Activated CD8-positive, alpha-beta memory T cell treated with anti-CD3 and anti-CD28 coated beads for 1 hour (primary cell): ENCODE data around the gene LMOD1.
"Not testable (repeated sequence)": the region's sequence is repeated elsewhere in the genome, so short reads cannot be mapped to it uniquely, and the experiment has no call there.

ENCODE experiments used
- DNase-seq, 2 donors: peaks; one replicate each; pipeline ENCODE4 v3.0.0-alpha.2; 2020; ENCODE audit warnings: low read depth in 1 of 2; ENCODE audit errors: extremely low read depth in 1 of 2

The LMOD1 gene

GRCh38 chr1:201949491-201949890, 3.1 kb upstream of the LMOD1 start:
- DNase-seq: no peak

GRCh38 chr1:201947697-201948008, 1.3 kb upstream of the LMOD1 start:
- no peak for DNase-seq

- DNase-seq: no peak
Measured at GRCh38 chr1:201945863-201946223, 505 bp downstream of the LMOD1 start.

- no peak for DNase-seq
Measured at GRCh38 chr1:201945157-201945556, 1.2 kb downstream of the LMOD1 start.

- DNase-seq: no peak
Measured at GRCh38 chr1:201944639-201945038, 1.7 kb downstream of the LMOD1 start.

- DNase-seq: no peak
Measured at GRCh38 chr1:201944002-201944401, 2.3 kb downstream of the LMOD1 start.

- DNase-seq: no peak
Measured at GRCh38 chr1:201942129-201942495, 4.2 kb downstream of the LMOD1 start.

- DNase-seq: no peak
Measured at GRCh38 chr1:201941420-201942128, 4.8 kb downstream of the LMOD1 start.

- DNase-seq: not testable (repeated sequence)
Measured at GRCh38 chr1:201940316-201940715, 6.0 kb downstream of the LMOD1 start.

GRCh38 chr1:201939574-201939973, 6.8 kb downstream of the LMOD1 start:
- DNase-seq: no peak

GRCh38 chr1:201939148-201939547, 7.2 kb downstream of the LMOD1 start:
- DNase-seq: no peak

GRCh38 chr1:201938440-201939035, 7.8 kb downstream of the LMOD1 start:
- DNase-seq: no peak

GRCh38 chr1:201937624-201938213, 8.6 kb downstream of the LMOD1 start:
- no peak for DNase-seq

- no peak for DNase-seq
Measured at GRCh38 chr1:201933840-201934430, 12.4 kb downstream of the LMOD1 start.

- no peak for DNase-seq
Measured at GRCh38 chr1:201930803-201931202, 15.5 kb downstream of the LMOD1 start.

- no peak for DNase-seq
Measured at GRCh38 chr1:201930137-201930536, 16.2 kb downstream of the LMOD1 start.

GRCh38 chr1:201928266-201928665, 18.1 kb downstream of the LMOD1 start:
- no peak for DNase-seq

GRCh38 chr1:201925981-201926645, 20.2 kb downstream of the LMOD1 start:
- no peak for DNase-seq

GRCh38 chr1:201925301-201925567, 21.1 kb downstream of the LMOD1 start:
- no peak for DNase-seq

GRCh38 chr1:201921952-201922558, 24.3 kb downstream of the LMOD1 start:
- DNase-seq: no peak

GRCh38 chr1:201918343-201918742, 28.0 kb downstream of the LMOD1 start:
- DNase-seq: no peak
